A673 (cell line): ENCODE measurements around the gene ELAVL1.

Experiments used
- EZH2 ChIP-seq: fragments of 200-600 bp; sonication (generic); IDR thresholded peaks from 2 replicates; pipeline ENCODE4 v1.6.1; 2017; ENCODE audit warnings: borderline replicate concordance, low read depth, mild to moderate bottlenecking, mixed read lengths, antibody characterized with exemption, low read length; ENCODE audit not compliant: poor library complexity, severe bottlenecking
- TF ChIP-seq, protein P1 (sequence below): fragments of 300-800, 200-600 bp; sonication (generic); conservative IDR thresholded peaks from 2 replicates; pipeline ENCODE4 v1.5.1; 2017; ENCODE audit warnings: low read depth, mild to moderate bottlenecking, antibody characterized with exemption, low read length, moderate library complexity, mixed read lengths

DNA sequence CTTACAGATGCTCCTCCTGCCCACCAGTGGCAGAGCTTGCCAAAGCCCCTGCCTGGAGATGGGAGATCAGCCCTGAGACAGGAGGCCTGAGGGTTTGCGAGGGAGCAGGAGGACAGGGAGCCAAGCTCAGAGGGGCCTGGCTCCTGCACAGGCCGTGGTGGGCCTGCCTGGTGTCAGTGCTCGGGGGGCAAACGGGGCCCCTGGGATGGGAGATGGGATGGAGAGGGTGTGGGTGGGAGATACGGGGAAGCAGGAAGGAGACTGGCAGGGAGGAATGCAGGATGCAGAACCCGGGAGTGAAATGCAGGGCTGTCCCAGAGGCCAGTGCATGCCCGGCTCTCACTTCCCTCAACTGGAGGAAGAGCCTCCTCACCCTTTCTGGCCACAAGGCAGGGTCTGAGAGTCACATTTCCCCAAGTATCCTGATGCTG is 19.9 kb downstream of the ELAVL1 start:
- TF ChIP-seq, protein P1, sequence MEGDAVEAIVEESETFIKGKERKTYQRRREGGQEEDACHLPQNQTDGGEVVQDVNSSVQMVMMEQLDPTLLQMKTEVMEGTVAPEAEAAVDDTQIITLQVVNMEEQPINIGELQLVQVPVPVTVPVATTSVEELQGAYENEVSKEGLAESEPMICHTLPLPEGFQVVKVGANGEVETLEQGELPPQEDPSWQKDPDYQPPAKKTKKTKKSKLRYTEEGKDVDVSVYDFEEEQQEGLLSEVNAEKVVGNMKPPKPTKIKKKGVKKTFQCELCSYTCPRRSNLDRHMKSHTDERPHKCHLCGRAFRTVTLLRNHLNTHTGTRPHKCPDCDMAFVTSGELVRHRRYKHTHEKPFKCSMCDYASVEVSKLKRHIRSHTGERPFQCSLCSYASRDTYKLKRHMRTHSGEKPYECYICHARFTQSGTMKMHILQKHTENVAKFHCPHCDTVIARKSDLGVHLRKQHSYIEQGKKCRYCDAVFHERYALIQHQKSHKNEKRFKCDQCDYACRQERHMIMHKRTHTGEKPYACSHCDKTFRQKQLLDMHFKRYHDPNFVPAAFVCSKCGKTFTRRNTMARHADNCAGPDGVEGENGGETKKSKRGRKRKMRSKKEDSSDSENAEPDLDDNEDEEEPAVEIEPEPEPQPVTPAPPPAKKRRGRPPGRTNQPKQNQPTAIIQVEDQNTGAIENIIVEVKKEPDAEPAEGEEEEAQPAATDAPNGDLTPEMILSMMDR = no peak
- TF ChIP-seq EZH2 = no peak
